ENCODE measurements around the gene TSPAN5.

DNA sequence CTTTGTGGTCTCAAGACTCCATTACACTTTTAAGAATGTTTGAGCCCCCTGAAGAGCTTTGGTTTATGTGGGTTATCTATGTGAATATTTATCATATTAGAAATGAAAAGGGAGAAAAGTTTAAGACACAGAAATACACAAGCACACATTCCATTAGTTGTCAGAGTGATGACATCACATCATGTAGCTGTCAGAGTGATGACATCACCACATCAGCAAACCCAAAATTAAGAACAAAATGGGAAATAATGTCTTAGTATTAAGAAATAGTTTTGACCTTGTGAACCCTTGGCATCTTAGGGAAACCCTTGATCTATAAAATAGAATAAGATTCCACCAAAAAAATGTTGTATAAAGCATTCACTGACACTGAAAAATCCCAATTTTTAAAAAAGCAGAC, 195.9 kb downstream of the TSPAN5 start:
- TF ChIP-seq EP300 (IDR thresholded peaks at IDR 0.05) (no peak), POLR2AphosphoS5 (IDR thresholded peaks at IDR 0.05) (no peak)
- TF ChIP-seq, protein P1, sequence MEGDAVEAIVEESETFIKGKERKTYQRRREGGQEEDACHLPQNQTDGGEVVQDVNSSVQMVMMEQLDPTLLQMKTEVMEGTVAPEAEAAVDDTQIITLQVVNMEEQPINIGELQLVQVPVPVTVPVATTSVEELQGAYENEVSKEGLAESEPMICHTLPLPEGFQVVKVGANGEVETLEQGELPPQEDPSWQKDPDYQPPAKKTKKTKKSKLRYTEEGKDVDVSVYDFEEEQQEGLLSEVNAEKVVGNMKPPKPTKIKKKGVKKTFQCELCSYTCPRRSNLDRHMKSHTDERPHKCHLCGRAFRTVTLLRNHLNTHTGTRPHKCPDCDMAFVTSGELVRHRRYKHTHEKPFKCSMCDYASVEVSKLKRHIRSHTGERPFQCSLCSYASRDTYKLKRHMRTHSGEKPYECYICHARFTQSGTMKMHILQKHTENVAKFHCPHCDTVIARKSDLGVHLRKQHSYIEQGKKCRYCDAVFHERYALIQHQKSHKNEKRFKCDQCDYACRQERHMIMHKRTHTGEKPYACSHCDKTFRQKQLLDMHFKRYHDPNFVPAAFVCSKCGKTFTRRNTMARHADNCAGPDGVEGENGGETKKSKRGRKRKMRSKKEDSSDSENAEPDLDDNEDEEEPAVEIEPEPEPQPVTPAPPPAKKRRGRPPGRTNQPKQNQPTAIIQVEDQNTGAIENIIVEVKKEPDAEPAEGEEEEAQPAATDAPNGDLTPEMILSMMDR (IDR thresholded peaks at IDR 0.05), result no peak

Measured in suprapubic skin (tissue), 4 donors.